ENCODE measurements around the gene RBBP4.
A peak's percentile ranks its signal among the peaks of the same experiment; 100 is the strongest.
"Not testable (repeated sequence)": the region's sequence is repeated elsewhere in the genome, so short reads cannot be mapped to it uniquely, and the experiment has no call there.

The RBBP4 gene

DNA sequence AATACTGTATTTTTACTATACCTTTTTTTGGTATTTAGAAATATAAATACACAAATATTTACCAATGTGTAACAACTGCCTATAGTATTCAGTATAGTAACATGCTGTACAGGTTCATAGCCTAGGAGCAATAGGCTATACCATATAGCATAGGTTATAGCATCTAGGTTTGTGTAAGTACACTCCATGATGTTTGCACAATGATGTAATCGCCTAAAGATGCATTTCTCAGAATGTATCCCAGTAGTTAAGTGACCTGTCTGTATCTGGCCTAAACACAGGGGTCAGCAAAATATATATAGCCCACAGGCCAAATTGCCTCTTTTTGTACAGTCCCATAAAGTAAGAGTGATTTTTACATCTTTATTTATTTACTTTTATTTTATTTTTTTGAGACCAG is 24.8 kb upstream of the RBBP4 start:
- no peaks in the 10 kb centered on the region for H3K27me3 Mint-ChIP-seq
- intact Hi-C loops (cut with micrococcal nuclease): no loop called here
- H3K4me1 Mint-ChIP-seq (ENCODE audit: low read depth): peaks cover 13% of the 10 kb centered on the region
- no peak overlapping the region for H3K27ac Mint-ChIP-seq
- H3K9me3 Mint-ChIP-seq: no peaks in the 10 kb centered on the region
- peaks cover 91% of the 10 kb centered on the region for H3K36me3 Mint-ChIP-seq (ENCODE audit: low read depth)
- H3K4me3 Mint-ChIP-seq: no peak overlapping the region

DNA sequence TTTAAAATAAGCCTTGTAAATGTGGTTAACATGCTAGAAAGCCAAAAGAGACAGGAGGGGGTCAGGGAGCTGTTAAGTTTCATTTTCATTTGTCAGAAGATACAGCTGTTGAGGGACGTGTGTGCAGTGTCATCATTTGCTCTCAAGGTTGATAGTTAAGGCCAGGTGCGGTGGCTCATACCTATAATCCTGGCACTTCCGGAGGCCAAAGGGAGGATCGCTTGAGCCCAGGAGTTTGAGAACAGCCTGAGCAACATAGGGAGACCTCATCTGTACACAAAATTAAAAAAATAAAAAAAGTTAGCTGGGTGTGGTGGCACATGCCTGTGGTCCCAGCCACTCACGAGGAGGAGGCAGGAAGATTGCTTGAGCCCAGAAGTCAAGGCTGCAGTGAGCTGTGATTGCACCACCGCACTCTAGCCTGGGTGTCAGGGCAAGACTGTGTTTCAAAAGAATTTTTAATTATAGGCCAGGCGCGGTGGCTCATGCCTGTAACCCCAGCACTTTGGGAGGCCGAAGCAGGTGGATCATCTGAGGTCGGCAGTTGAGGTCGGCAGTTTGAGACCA is 23.3 kb upstream of the RBBP4 start:
- no peaks in the 10 kb centered on the region for H3K27me3 Mint-ChIP-seq
- peaks cover 13% of the 10 kb centered on the region for H3K4me1 Mint-ChIP-seq (ENCODE audit: low read depth)
- intact Hi-C loops (cut with micrococcal nuclease): no loop called here
- H3K27ac Mint-ChIP-seq: peak overlapping the region; percentile 7
- peaks cover 90% of the 10 kb centered on the region for H3K36me3 Mint-ChIP-seq (ENCODE audit: low read depth)
- H3K4me3 Mint-ChIP-seq: no peak overlapping the region
- H3K9me3 Mint-ChIP-seq: no peaks in the 10 kb centered on the region

DNA sequence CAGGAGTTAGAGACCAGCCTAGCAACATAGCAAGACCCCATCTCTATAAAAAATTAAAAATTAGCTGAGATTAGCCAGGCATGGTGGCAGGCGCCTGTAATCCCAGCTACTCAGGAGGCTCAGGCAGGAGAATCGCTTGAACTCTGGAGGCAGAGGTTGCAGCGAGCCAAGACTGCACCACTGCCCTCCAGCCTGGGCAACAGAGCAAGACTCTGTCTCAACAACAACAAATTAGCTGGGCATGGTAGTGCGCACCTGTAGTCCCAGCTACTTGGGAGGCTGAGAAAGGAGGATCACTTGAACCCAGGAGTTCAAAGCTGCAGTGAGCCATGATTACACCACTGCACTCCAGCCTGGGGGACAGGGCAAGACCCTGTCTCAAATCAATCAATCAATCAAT is 20.8 kb upstream of the RBBP4 start:
- H3K9me3 Mint-ChIP-seq; H3K27ac Mint-ChIP-seq; intact Hi-C loops (cut with micrococcal nuclease); H3K4me3 Mint-ChIP-seq; H3K4me1 Mint-ChIP-seq (ENCODE audit: low read depth); H3K27me3 Mint-ChIP-seq: not testable (repeated sequence)
- peaks cover 87% of the 10 kb centered on the region for H3K36me3 Mint-ChIP-seq (ENCODE audit: low read depth)

DNA sequence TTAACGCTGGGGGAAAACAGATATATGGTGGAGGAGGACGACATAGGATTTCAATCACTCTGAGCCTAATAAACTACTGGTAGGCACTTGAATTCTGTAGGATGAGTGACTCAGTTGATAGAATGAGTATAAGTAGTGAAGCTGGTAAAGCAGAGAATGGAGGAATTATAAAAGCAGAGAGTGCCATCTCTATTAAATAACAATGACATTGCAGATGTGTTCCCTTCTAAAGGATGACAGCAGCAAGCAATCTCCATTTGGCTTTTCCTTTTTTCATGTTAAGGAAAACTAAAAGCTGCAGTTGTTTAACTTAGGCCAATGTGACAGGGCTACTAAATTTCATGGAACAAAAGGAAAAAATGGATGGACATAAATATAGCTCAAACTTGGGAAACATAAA is 18.2 kb upstream of the RBBP4 start:
- H3K27ac Mint-ChIP-seq: no peak overlapping the region
- H3K4me1 Mint-ChIP-seq (ENCODE audit: low read depth): peaks cover 20% of the 10 kb centered on the region
- H3K27me3 Mint-ChIP-seq: no peaks in the 10 kb centered on the region
- peaks cover 78% of the 10 kb centered on the region for H3K36me3 Mint-ChIP-seq (ENCODE audit: low read depth)
- intact Hi-C loops (cut with micrococcal nuclease): no loop called here
- H3K9me3 Mint-ChIP-seq: no peaks in the 10 kb centered on the region
- H3K4me3 Mint-ChIP-seq: no peak overlapping the region

DNA sequence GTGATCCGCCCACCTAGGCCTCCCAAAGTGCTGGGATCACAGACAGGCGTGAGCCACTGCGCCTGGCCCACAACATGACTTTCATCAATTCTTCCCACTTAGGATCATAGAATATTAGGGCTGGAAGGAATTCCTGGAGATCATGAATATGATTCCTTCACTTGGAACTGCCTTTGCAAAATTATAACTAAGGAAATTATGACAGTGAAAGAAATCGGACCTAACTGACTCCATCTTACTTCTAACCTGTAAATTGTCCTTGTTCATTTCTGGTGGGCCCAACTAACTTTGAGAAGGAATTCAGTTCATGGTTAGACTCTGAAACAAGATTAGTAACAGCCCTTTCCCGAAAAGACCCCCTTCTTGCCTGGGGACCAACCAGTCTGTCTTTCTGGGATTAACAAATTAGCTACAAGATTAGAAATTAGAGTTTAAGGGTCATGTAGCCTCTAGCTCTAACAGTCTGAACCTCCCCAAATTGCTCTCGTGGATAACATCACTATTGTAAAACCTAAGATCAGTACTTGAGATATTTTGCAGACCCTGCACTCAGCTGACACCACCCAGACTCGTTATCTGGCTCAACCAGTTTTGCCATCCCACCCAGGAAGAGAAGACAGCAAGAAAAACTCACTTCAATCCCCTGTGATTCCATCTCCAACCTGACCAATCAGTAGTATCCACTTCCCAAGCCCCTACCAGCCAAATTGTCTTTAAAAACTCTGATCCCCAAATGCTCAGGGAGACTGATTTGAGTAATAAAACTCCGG is 15.3 kb upstream of the RBBP4 start:
- H3K4me1 Mint-ChIP-seq (ENCODE audit: low read depth): peaks cover 20% of the 10 kb centered on the region
- H3K27me3 Mint-ChIP-seq: no peaks in the 10 kb centered on the region
- peak overlapping the region; percentile 90 for H3K27ac Mint-ChIP-seq
- H3K9me3 Mint-ChIP-seq: no peaks in the 10 kb centered on the region
- H3K36me3 Mint-ChIP-seq (ENCODE audit: low read depth): peaks cover 49% of the 10 kb centered on the region
- peak overlapping the region; percentile 13 for H3K4me3 Mint-ChIP-seq
- intact Hi-C loops (cut with micrococcal nuclease): no loop called here

DNA sequence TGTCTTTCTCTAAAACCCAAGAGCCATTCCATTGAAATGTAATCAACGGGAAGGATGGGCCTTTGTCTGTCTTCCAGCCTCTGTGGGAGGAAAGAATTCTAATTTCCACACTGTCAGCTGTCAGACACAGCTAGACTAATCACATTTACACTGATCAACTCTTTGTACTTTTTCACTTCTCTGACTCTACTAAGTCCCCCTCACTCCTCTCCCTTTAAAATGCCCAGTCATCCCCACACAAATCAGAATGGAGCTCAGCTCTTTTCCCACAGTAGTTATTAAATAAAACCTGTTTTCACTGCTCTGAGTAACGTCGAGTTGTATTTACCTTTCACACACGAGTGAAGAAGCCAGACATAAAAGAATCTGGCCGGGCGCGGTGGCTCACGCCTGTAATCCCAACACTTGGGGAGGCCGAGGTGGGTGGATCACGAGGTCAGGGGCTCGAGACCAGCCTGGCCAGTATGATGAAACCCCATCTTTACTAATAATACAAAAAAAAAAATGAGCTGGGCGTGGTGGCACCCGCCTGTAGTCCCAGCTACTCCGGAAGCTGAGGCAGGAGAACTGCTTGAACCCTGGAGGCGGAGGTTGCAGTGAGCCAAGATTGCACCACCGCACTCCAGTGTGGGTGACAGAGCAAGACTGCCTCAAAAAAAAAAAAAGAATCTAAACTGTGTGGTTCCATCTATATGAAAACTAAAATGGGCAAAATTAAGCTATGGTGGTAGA is 13.9 kb upstream of the RBBP4 start:
- Mint-ChIP-seq H3K4me1 (ENCODE audit: low read depth) (peaks cover 20% of the 10 kb centered on the region), H3K9me3 (no peaks in the 10 kb centered on the region), H3K27ac (peak overlapping the region; percentile 90), H3K4me3 (peak overlapping the region; percentile 72), H3K27me3 (no peaks in the 10 kb centered on the region), H3K36me3 (ENCODE audit: low read depth) (peaks cover 38% of the 10 kb centered on the region)
- intact Hi-C loops (cut with micrococcal nuclease): no loop called here

DNA sequence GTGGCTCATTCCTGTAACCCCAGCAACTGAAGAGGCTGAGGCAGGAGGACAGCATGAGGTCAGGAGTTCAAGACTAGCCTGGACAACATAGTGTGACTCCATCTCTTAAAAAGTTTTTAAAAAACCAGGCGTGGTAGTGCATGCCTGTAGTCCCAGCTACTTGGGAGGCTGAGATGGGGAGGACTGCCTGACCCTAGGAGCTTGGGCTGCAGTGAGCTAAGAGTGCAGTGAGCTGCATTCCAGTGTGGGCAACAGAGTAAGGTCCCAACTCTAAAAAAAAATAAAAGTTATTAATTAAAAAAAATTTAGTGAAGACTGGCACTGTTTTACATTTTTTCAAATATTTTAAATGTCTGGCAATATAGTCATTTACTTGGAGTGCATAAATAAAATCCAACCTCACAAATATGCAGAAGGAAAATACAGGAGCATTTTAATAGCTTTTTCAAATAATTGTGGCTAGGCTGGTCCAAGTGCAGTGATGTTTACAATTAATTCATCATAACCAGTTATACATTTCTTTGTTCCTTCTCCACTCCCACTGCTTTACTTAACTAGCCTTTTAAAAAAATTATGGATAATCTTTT is 11.4 kb upstream of the RBBP4 start:
- Mint-ChIP-seq H3K36me3 (ENCODE audit: low read depth) (peaks cover 14% of the 10 kb centered on the region), H3K9me3 (no peaks in the 10 kb centered on the region), H3K4me3 (no peak overlapping the region), H3K27ac (no peak overlapping the region), H3K4me1 (ENCODE audit: low read depth) (peaks cover 20% of the 10 kb centered on the region), H3K27me3 (no peaks in the 10 kb centered on the region)
- intact Hi-C loops (cut with micrococcal nuclease): no loop called here

DNA sequence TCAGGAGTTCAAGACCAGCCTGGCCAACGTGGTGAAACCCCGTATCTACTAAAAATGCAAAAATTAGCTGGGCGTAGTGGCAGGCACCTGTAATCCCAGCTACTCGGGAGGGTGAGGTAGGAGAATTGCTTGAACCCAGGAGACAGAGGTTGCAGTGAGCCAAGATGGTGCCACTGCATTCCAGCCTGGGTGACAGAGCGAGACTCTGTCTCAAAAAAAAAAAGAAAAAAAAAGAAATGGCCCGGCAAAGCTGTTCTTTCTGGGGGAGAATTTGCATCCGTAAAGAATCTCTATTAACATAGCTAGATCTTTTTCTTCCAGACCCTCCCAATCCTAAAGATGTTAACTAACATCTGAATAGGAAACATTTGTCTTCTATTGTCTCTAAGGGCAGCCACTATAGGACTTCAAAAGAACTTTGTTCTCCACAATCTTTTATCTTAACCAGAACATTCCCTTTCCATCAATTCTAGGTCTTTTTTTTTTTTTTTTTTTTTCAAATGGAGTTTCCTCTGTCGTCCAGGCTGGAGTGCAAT is 8.6 kb upstream of the RBBP4 start:
- H3K9me3 Mint-ChIP-seq; H3K4me1 Mint-ChIP-seq (ENCODE audit: low read depth); H3K27me3 Mint-ChIP-seq; intact Hi-C loops (cut with micrococcal nuclease); H3K27ac Mint-ChIP-seq; H3K4me3 Mint-ChIP-seq: not testable (repeated sequence)
- peaks cover 12% of the 10 kb centered on the region for H3K36me3 Mint-ChIP-seq (ENCODE audit: low read depth)

DNA sequence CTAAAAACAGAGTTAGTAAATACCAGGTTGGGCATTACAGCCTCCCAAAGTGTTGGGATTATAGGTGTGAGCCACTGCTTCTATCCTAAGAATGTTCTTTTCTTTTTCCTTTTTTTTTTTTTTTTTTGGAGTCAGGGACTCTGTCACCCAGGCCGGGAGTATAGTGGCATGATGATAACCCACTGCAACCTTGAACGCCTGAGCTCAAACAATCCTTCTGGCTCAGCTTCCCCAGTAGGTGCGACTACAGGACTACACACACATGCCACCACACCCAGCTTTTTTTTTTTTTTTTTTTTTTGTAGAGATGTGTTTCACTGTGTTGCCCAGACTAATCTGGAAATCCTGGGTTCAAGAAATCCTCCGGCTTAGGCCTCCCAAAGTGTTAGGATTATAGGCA is 6.6 kb upstream of the RBBP4 start:
- Mint-ChIP-seq H3K36me3 (ENCODE audit: low read depth) (peaks cover 9% of the 10 kb centered on the region), H3K27me3 (no peaks in the 10 kb centered on the region), H3K4me3 (no peak overlapping the region), H3K9me3 (no peaks in the 10 kb centered on the region), H3K27ac (no peak overlapping the region), H3K4me1 (ENCODE audit: low read depth) (peaks cover 12% of the 10 kb centered on the region)
- intact Hi-C loops (cut with micrococcal nuclease): no loop called here

DNA sequence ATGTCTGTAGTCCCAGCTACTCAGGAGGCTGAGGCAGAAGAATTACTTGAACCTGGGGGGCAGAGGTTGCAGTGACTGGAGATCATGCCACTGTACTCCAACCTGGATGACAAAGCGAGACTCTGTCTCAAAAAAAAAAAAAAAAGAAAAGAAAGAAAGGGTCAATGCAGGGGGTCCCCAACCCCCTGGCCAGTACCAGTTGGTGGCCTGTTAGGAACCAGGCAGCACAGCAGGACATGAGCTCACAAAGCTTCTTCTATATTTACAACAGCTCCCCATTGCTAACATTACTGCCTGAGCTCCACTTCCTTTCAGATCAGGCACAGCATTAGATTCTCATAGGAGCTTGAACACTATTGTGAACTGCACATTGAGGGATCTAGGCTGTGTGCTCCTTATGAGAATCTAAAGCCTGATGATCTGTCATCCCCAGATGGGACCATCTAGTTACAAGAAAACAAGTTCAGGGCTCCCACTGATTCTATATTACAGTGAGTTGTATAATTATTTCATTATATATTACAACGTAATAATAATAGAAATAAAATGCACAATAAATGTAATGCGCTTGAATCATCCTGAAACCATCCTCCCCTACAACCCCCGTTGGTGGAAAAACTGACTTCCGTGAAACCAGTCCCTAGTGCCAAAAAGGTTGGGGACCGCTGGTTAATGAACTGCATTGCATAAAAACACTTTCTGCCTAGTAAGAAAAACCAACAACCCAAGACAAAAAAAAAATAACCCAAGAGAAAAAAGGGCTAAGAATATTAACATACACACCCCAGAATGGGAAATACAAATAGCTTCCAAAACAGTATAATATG is 3.5 kb upstream of the RBBP4 start:
- intact Hi-C loops (cut with micrococcal nuclease): no loop called here
- Mint-ChIP-seq H3K27me3 (no peaks in the 10 kb centered on the region), H3K27ac (no peak overlapping the region), H3K4me3 (no peak overlapping the region), H3K4me1 (ENCODE audit: low read depth) (peaks cover 28% of the 10 kb centered on the region), H3K36me3 (ENCODE audit: low read depth) (peaks cover 35% of the 10 kb centered on the region), H3K9me3 (no peaks in the 10 kb centered on the region)

DNA sequence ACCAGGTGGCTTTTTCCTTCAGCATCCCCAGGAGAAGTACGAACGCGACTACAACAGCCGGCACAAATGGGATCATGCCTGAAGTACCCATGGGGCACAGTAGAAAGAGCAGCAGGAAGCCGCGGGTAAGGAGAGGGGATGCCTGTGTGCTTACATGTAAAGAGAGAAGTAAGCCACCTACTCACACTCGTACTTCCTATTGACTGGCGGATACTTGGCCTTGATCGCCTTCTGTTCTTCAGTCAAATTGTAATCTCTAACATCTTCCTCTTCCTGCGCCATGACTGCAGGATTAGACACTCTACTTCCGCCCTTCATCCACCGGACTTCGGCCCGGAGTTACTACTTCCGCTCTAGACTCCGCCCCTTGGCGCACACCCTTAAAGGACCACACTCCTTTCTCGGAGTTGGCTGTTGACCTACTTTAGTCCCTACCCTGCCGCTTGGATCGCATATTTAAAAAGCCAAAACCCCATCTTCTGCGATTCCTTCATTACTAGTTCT is 708 bp upstream of the RBBP4 start, which contains the start of gene ZBTB8OS:
Gene ZBTB8OS, minus strand, starts transcription at position 303 of the 504 bp plus-strand sequence. Its CDS starts 21 bp downstream, at position 282.
- H3K27me3 Mint-ChIP-seq: no peaks in the 10 kb centered on the region
- no peaks in the 10 kb centered on the region for H3K9me3 Mint-ChIP-seq
- H3K4me3 Mint-ChIP-seq: peak within 1 kb of the TSS; percentile 89
- peak within 1 kb of the TSS; percentile 100 for H3K27ac Mint-ChIP-seq
- peaks cover 44% of the 10 kb centered on the region for H3K4me1 Mint-ChIP-seq (ENCODE audit: low read depth)
- peaks cover 61% of the 10 kb centered on the region for H3K36me3 Mint-ChIP-seq (ENCODE audit: low read depth)
- intact Hi-C loops (cut with micrococcal nuclease): loop anchor here (1.0 to 10.0 kb wide), 2 partner anchors 38 to 125 kb away; no protein-coding TSS in a partner anchor

DNA sequence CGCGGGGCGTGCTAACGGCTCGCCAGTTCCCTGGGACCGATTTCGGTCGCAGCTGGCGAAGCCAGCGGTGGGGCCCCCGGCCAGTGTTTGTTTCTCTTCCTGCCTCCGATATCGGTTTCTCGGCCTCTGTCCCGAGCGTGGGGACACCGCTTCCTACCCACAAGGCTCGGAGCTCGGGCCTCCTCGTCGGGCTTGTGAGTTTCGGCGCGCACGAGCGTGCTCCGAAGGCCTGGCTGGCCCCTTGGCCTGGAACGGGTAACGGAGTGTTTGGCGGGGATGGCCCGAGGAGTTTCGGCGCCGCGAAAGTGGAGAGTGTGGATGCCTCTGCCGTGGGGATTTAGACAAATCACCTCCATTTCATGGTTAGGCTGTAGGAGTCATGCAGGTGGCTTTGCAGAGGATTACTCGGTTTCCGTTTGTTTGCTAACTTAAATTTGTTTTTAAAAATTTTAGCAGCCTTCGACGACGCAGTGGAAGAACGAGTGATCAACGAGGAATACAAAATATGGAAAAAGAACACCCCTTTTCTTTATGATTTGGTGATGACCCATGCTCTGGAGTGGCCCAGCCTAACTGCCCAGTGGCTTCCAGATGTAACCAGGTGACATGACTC is 559 bp downstream of the RBBP4 start:
- Mint-ChIP-seq H3K27me3 (no peaks in the 10 kb centered on the region), H3K36me3 (ENCODE audit: low read depth) (peaks cover 66% of the 10 kb centered on the region), H3K9me3 (no peaks in the 10 kb centered on the region), H3K4me1 (ENCODE audit: low read depth) (peaks cover 51% of the 10 kb centered on the region), H3K4me3 (peak overlapping the region; percentile 89), H3K27ac (peak overlapping the region; percentile 100)
- intact Hi-C loops (cut with micrococcal nuclease): loop anchor here (10.0 kb wide), 1 partner anchor 127 kb away; no protein-coding TSS in a partner anchor

All from dendritic cell treated with granulocyte-macrophage colony-stimulating factor and Interleukin-4, amounts not matched to agents 40 ng/mL and 50 ng/mL, for 4 days (primary cell).